ENCODE data around the gene H2BK1.

The H2BK1 gene

DNA sequence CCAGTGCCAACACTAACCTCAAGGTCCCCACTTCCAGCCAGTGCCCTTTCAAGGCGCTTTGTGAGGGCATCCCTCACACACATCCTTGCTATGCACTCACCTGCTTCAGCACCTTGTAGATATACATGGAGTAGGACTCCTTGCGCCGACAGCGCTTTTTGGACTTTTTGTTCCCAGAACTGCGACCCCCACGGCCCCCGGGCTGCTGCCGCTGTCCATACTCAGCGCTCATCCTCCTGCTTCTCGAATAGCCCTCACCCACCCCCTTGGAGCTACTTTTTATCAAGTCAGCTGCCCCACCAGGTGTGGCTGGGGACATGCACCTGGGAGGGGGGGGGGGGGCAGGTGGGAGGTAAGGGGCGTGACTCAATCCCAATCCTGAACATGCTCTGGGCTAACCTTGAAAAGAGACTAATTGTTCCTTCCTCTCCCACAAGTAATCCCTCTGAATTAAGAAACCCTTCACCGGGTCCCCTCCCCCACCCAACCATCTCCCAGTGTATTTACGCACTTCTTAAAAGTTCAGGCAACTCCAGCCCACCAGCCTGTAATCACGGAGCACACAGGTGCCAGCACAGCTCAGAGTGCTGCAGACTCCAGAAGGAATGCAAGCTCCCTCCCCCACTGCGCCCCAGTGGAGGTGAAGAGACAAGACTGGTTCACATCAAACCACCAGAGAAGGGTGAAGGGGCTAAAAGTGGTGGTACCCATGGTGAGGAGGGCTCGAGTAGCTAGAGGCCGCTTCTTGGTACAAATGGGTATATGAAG is at the start of gene H2BK1:
Gene H2BK1 (minus strand): TSS at position 402 of the 768 bp plus-strand sequence. CDS start 170 bp downstream, at position 232.
- DNase-seq (ENCODE audit: low read depth), result no peak

DNA sequence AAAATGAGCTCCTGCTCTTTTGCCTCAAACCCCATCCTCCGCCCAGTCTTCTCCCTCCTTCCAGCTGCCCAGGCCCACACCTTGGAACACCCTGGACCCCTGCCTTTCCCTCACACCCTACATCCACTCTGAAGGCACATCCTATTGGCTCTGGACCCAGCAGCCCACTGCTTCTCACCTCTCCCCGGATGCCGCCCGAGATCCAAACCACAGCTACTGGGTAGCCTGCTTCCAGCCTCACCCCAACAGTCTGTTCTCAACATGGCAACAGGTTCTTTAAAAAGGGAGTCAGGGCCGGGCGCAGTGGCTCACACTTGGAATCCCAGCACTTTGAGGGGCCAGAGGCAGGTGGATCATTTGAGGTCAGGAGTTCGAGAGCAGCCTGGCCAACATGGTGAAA is 47.7 kb upstream of the H2BK1 start:
- DNase-seq (ENCODE audit: low read depth), result no peak

DNA sequence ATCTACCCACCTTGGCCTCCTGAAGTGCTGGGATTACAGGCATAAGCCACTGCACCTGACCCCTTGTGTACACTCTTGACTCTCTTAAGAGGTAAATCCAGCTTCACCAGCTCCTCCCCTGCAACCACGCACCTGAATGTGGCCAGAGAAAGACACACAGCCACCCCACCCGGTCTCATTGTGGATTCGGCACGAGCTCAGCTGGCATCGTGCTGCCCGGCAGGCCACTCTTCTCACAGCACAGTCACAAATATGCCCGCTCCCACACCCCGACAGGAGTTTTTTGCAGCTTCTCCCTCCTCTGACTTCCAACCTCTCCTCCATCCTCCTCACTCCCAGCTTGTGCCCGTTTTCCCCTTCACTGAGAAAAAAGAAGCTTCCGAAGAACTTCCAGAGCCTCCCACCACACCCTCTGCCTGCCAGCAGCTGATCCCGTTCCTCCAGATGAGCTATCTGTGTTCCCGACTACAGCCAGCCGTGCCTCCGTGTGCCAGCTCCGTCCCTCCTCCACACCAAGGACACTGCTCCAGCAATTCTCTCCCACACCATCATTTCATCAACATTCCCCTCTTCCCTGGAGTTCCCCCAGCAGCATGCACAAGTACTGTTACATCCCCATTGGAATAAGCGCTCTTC is 46.2 kb upstream of the H2BK1 start:
- no peak for DNase-seq (ENCODE audit: low read depth)

DNA sequence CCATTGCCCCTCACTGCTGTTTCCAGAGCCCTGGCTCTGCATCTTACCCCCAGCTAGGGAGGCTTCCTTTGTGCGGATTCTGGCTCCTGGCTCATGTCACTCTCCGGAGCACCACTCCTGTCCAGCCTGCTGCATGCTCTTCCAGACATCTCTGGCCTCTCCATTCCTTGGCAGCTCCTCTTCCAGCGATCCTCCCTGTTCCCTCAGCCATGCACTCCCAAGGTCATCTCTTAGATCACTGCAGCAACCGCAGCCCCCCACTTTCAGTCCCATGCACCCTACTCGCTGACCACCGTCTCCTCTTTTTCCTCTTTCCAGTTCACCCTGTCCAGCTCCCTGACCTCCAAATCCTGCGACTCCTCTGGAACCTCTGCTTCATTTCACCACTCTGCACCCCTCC is 45.1 kb upstream of the H2BK1 start:
- DNase-seq (ENCODE audit: low read depth), result no peak

DNA sequence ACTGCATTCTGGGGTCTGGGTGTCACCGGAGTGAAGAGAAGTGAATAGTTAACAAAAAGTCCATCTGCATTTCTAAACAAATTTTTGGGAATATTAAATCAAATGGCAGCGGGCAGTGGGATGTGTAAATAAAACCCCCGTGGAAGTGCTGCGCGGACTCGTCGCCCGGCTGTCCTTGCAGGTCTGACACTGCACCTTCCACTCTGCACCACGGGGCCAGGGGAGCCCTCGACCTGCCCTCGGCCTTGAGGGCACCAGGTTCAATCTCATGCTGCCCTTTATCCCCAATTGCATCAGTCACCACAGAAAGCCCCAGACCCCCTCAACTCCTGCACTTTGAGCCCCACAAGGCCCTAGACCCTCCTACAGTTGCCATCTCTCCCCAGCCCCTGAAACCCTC is 44.6 kb upstream of the H2BK1 start:
- DNase-seq (ENCODE audit: low read depth), result no peak

DNA sequence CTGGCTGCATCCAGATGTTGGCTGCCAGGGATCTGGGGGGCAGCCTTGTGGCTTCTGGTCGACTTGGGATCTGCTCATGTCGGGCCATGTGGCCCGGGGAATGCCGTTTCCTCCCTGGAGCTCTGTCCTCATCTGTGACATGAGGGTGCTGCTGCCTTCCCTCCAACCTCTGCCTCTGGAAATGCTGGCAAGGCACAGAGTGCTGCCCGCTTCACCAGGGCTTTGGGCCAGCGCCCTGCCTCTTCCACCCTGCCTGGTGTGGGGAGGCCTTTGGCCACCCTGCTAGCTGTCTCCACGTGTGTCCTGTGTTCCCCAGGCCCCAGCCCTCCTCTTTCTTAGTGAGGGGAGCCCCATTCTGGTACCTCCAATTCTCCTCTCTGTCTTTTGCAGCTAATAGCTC is 44.0 kb upstream of the H2BK1 start:
- DNase-seq (ENCODE audit: low read depth), result no peak

DNA sequence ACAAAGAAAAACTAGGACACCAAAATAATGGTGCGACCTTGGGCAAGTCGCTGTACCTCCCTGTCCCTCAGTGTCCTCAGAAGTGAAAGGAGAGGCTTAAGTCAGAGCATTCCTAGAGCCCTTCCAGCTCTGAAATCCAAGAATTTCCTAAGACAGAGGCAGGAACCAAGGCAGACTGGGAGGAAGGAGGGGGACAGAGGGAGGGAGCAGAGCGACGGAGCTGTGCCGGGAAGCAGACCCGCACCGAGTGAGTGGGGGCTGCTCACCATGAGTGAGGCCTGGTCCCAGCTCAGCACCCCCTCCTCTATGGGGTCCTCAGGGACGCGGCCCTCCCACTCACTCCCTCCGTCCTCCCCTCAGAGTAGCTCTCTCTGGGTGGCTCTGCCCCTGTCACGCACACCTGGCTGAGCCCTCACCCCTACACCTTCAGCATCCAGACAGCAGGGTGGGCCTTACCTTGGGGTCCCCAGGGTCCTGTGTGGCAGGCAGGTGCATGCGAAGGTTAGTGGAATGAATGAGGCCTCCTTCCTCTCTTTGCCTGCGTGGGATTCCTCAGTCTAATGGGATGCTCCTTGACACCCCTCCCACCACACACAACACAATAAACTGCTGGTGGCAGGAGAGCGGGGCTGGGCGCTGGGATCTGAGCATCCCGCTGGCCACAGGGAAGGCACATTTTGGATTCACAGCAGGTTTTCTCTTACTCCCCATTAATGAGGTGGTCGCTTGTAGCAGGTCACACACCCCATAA is 42.8 kb upstream of the H2BK1 start:
- no peak for DNase-seq (ENCODE audit: low read depth)

DNA sequence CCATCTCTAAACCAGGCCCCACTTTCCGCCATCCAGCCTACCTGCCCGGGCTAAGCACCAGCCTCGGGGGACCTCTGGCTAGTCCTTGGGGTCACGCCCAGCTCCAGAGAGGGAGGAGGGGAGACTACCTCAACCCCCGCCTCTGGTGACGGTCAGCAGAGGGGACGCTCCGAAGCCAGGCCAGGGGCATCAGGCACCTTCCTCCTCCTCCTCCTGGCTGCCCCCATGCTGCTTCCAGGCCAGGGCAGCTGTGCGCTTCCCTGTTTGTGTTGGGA is 42.2 kb upstream of the H2BK1 start:
- no peak for DNase-seq (ENCODE audit: low read depth)

DNA sequence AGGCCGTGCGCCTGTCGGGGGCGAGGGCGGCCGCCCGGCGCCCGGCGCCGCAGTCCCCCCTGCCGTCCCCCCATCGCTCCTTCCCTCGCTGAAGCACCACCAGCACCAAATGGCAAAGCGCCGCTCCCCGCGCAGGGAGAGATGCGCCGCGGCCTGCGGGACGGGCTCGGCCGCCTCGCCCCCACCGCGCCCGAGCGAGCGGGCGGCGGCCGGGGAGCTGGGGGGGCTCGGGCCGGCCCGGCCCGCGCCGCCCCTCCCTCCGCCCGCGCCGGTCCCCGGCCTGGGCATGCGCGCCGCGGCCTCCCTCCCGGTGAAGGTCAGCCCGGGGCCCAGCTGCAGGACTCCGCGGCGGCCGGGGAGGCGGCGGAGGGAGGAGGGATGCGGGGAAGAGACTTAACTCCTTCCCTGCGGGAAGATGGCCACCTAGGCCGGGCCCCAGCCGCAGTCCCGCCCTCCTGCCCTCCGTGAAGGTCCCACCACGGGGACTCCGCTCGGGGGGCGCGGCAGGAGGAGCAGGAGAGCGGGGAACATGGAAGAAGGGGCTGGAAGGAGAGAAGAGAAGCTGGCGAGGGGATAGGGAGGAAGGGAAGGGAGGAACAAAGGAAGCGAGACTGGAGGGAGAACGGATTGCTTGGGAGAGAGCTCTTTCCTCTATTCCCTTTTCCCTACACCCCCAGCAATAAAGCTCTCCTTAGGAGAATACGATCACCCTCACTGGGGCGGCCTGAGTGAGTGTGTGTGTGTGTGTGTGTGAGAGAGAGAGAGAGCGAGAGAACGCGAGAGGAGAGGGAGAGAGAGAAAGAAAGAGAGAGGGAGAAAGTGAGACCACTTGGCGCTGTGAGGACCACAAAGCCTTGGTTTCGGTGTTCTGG is 41.6 kb upstream of the H2BK1 start:
- no peak for DNase-seq (ENCODE audit: low read depth)

DNA sequence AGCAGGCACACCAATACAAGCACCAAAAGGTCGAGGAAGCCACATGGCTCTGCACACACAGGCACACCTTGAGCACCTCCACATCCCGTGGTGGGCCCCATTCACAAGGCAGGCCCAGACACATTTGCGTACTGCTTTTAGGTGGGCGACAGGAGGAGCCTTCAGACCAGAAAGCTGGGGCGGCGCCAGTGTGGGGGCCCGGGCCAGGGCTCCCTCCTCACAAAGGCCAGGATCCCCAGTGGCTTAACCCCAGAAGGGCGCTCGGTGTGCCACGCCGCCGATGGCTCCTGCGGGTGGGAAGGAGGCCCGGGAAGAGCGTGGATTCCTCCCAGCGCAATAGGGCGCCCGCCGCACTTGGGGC is 41.0 kb upstream of the H2BK1 start:
- DNase-seq (ENCODE audit: low read depth), result no peak

DNA sequence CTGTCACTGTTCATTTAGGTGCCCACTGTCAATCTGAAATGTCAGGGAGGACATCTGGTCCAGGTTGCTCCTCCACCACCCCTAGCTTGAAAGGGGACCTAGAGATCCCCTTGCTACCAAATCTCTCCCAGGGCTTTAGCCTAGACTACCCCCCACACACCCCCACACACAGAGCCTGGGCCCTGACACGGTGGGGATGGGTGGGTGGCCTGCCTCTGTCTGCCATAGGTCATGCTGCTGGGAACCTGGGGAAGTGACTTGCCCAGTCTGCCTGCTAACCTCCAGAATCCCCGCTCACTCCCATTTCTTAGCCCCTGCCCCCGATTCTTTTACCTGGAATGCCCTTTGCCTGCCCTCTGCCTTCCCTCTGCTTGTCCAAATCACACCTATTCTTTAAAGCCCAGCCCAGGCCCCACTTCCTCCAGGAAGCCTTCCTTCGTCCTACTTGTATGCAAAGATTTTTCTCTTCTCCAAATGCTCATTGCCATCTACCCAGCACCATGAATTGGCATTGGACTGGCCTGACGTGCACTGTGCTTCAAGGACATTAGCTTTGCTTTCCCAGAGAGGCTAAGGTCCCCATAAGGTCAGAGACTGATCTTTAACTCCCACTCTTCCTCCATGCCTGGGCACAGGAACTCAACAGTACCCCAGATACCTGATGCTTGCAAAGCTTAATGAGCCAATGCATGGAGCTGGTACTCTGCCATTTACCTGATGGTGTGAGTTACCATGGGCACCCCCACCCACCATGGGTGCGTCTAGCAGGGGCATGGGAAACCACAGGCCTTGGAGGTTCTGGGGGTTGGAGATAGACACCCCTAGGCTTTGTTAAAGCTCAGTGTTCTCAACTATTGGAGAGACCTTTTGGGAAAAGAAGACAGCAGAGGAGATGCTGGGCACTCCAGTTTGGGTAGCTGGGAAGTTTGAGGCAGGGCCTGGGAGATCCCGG is 40.2 kb upstream of the H2BK1 start:
- DNase-seq (ENCODE audit: low read depth), result no peak

DNA sequence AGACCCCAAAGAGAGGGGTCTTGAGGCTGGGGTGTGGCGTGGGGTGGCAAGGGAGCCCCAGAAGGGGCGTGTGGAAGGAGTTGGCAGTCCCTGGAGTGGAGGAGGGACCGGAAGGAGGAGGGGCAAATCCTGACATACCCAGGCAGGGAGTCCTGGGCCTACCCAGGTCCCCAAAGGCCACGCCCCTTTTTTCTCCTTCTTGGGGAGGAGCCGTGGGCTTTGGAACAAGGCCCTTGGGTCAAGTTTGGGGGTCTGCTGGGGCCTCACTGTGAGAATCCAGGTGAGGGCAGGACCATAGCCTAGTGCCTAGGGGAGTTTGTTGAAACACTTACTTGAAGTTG is 39.4 kb upstream of the H2BK1 start:
- DNase-seq (ENCODE audit: low read depth), result no peak

DNA sequence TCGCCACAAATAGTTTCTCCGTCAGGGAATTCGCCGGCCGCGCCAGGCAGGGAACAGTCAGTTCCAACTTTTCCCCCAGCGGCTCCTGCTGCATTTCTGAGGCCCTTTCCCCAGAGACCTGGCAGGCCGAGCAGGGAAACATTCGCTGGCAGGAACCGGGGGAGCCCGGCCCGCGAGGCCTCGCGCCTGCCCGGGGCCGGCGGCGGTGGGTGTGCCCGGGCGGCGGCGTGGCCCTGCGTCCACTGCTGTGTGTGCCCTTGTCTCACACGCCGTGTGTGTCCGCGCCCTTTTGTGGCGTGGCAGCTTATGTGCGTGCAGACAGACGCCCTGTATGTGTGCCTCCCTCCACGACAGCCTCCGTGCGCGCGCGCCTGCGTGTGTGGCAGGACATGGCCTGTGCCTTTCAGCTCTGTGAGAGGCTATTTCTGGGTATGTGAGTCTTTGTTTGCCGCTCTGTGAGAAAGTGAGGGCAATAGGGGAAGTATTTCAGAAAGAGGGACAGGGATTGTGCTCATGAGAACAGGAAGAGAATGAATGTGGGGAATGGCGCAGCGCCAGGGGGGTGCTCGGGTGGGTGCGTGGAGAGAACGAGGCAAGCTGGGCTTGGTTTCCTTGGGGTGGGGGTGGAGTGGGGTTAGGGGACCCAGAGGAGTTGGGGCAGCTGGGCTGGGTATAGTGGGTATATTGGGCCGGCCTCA is 38.9 kb upstream of the H2BK1 start:
- no peak for DNase-seq (ENCODE audit: low read depth)

DNA sequence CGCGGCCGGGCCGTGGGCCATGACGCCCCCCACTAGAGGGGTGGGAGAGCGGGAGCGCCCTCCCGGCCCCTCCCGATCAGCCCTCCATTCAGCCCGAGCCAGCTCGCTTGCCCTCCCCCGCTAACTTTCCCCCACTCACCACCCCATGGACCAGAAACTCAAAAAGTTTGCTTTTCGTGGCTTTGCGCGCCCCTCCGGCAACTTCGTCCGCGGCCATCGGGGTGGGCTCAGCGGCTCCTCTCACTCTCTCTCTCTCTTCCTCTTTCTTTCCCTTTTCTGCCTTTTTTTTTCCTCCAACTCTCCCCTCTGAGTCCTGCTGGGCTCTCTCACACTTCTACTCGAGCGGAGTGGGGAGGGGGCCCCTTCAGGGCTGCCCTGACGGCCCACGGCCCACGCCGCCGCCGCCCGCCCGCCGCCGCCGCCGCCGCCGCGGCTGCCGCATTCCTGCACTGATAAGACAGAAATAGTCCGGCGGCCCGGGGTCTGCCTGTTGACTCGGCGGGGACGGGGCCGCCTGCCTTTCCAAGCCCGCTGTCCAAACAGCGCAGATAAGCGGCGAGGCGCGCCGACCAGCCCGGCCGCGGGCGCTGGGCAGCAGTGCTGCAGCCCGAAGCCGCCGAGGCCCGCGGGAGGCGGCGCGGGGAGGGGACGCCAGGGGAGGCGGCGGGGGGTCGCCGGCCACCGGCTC is 38.2 kb upstream of the H2BK1 start, which contains the start of gene SMARCD3:
Gene SMARCD3 (minus strand): TSS at position 349 of the 688 bp plus-strand sequence. CDS start 132 bp downstream, at position 217.
- DNase-seq (ENCODE audit: low read depth), result no peak

DNA sequence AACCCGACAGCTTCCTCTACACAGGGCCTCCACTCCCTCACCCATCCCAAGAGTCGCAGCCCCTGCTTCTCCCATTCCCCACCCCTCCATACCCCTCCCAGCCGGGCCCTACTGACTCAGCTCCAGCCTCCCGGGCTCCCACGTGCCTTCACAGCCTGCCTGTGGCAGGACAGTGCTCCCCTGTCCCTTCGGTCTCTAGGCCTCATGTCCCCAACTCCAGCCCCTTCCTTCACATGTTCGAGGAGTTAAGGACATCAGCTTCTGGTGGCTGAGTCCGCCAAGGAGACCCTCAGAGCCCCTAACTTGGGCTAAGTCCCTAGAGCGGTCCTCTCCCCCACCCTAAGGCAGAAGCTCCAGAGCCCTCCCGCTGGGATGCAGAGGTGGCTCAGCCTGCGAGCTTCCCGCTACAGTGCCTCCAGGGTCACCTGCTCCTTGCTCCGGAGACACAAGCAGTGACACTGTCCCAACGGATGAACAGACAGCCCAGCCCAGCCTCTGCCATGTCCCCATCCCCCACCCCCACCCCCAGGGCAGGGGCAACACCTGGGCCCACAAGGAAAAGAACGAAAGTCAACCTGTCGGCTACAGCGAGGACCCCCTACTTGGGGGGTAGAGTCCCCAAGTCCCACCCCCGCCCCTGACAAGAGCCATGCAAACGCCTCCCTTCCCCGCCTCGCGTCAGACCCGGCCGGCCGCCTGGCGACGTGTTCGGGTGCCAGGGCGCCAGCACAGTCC is 37.5 kb upstream of the H2BK1 start:
- no peak for DNase-seq (ENCODE audit: low read depth)

DNA sequence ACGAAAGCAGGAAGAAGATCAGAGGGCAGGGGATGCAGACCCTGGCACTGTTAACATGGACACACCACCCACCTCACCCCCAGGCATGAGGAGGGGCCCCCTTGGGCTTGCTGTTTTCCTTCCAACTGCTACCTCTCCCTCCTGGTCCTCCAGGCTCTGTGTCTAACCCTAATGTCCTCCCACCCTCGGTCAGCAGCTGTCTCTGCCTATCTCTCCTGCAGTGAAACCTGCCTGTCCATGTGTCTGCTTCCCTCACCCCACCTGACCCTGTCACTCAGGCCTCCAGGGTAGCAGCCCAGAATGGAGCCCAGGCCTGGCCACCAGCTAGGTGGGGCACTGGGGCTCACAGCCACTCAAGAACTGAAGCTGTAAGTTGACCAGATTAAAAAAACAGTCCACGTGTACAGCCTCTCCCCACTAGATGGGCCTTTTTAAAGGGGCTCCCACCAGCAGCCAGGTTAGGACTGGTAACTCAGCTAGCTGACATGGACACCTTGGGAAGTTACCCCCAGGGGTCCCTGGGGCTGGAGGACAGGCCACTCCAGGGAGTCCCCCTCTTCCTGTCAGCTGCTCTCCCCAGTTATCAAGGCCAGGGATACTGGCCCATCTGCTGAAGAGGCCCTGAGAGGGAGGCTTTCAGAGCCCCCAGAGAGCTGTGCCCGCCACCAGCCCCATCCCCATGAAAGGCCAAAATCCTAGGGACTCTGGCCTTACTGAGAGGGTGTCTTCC is 36.7 kb upstream of the H2BK1 start:
- no peak for DNase-seq (ENCODE audit: low read depth)

DNA sequence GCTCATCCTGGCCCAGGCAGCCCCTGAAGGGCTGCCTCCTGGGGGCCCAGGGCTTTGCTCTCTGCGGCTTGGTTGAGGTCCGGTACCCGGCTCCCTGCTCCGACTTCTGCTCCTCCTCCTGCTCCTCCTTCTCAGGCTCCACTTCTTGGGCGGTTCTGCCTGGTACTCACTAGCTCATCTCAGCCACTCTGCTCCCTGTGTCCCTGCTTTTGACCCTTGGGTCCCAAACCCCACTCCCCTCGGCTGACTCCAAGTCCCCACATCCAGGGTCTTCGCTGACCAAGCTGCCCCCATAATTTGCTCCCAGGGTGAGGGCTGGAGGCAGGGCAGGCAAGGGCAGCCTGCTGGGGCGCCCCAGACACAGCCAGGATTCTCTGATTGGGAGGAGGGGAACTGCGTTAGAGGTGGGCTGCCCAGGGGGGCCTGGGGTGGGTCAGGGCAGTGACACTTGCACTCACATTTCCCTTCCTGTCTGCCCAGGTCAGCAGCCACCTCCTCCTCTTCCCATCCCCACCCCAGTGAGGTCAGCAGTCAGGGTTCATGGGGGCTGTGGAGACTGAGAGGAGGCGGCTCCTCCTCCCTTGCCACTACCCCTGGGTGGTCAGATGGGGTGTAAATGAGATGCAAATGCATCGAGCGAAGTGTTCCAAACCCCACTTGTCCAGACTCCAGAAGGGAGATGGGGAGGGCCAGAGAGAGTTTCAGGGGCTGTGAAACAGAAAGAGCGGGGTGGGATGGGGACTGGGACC is 36.0 kb upstream of the H2BK1 start:
- DNase-seq (ENCODE audit: low read depth), result no peak
